ENCODE results near the gene OR2C3. TPM values are rescaled to one million over a fixed set of nuclear protein-coding genes. Genes with fewer than 3 reads are reported as not detected.

OR2C3 gene
- total and polyA plus RNA-seq, 2 of the 13 experiments (the other 11 are each of a cell fraction or from before 2014, with no cell fraction given), result not detected

GRCh38 chr1:247551721-247552120 is 15.5 kb upstream of the OR2C3 start:
- no peaks in the 10 kb centered on the region for H4K20me1 ChIP-seq (ENCODE audit: insufficient read depth, low read length)
- no peaks in the 10 kb centered on the region for H3K79me2 ChIP-seq (ENCODE audit: insufficient read depth, low read length)
- FAIRE-seq, result no peak
- 0% methylated on average over 1 of the region's 1 CpG for WGBS (ENCODE audit: low lambda C conversion rate)
- intact Hi-C loops (cut with micrococcal nuclease; ENCODE audit: unreplicated experiment), result no loop called here
- in situ Hi-C loops (cut with HindIII; ENCODE audit: extremely low pct_ligation_motif_present, low pct_unique_long_range_greater_than_20kb), result no loop called here
- POLR2A ChIA-PET, result no interaction called here
- H3K4me2 ChIP-seq (ENCODE audit: low read depth, low read length), result no peak overlapping the region
- H3K9me3 ChIP-seq (ENCODE audit: low read length), result no peaks in the 10 kb centered on the region
- ATAC-seq, result no peak
- H3K4me3 ChIP-seq (replicated peaks in 1 of 3; ENCODE audit: insufficient read depth in 1 of 3, low read depth in 2 of 3, low read length in 3 of 3), result no peak overlapping the region
- no TSS peak for BruUV-seq (replicated peaks)
- H3K9ac ChIP-seq (ENCODE audit: insufficient read depth, low read depth, low read length), result no peak overlapping the region
- CTCF ChIA-PET (ENCODE audit: low intra/inter-chr PET ratio, low total read pairs), result no interaction called here
- H3K27ac ChIP-seq (ENCODE audit: extremely low read length, insufficient read depth, low read length), result no peak overlapping the region
- no peaks in the 10 kb centered on the region for H3K4me1 ChIP-seq (ENCODE audit: insufficient read depth, low read length)
- no peaks in the 10 kb centered on the region for H3K27me3 ChIP-seq (ENCODE audit: control insufficient read depth in 1 of 2, insufficient read depth in 2 of 2, low read length in 2 of 2)
- TF ChIP-seq ZFP41 (CRISPR knock-in tag; IDR thresholded peaks at IDR 0.05; ENCODE audit: borderline replicate concordance) (no peak), ZSCAN12 (CRISPR knock-in tag; IDR thresholded peaks at IDR 0.05) (no peak), KLF16 (CRISPR knock-in tag; IDR thresholded peaks at IDR 0.05) (no peak), HOXA3 (CRISPR knock-in tag; IDR thresholded peaks at IDR 0.05) (no peak), GPN1 (CRISPR knock-in tag; IDR thresholded peaks at IDR 0.05; ENCODE audit: borderline replicate concordance) (no peak), ZBTB20 (CRISPR knock-in tag; IDR thresholded peaks at IDR 0.05; ENCODE audit: borderline replicate concordance, low read depth) (no peak), CENPBD1 (CRISPR knock-in tag; IDR thresholded peaks at IDR 0.05; ENCODE audit: borderline replicate concordance, low read depth) (no peak), HNRNPLL (IDR thresholded peaks at IDR 0.05; ENCODE audit: low read depth, low read length, poor library complexity, severe bottlenecking) (no peak), NFYB (CRISPR knock-in tag; IDR thresholded peaks at IDR 0.05) (no peak), ZNF746 (CRISPR knock-in tag; IDR thresholded peaks at IDR 0.05) (no peak), TFE3 (CRISPR knock-in tag; IDR thresholded peaks at IDR 0.05) (no peak), SIX4 (CRISPR knock-in tag; IDR thresholded peaks at IDR 0.05) (no peak), DMAP1 (CRISPR knock-in tag; IDR thresholded peaks at IDR 0.05) (no peak), ZNF772 (CRISPR knock-in tag; IDR thresholded peaks at IDR 0.05) (no peak), FOSL2 (CRISPR knock-in tag; IDR thresholded peaks at IDR 0.05) (no peak), GLMP (CRISPR knock-in tag; IDR thresholded peaks at IDR 0.05; ENCODE audit: borderline replicate concordance) (no peak), BRD4 (CRISPR knock-in tag; IDR thresholded peaks at IDR 0.05) (no peak), UBTF (CRISPR knock-in tag; IDR thresholded peaks at IDR 0.05) (no peak)
- no peaks in the 10 kb centered on the region for H3K36me3 ChIP-seq (replicated peaks in 1 of 2; ENCODE audit: control insufficient read depth in 1 of 2, insufficient read depth in 2 of 2, low read length in 2 of 2)
- H2AFZ ChIP-seq (ENCODE audit: low read length), result no peak overlapping the region
- DNase-seq (ENCODE audit: low spot score), result no peak

All from HepG2 (cell line).